PC-9 (cell line): ENCODE data around the gene KASH5.

ENCODE experiments used
- EZH2 ChIP-seq: fragments of 200-600 bp; sonication (generic); IDR thresholded peaks from 2 replicates; pipeline ENCODE4 v1.8.0; 2017; ENCODE audit warnings: antibody characterized with exemption, low read depth
- TF ChIP-seq, protein P1 (sequence below): fragments of 200-600 bp; sonication (generic); conservative IDR thresholded peaks from 2 replicates; pipeline ENCODE4 v1.6.1; 2017; ENCODE audit warnings: mixed run types, antibody characterized with exemption, mild to moderate bottlenecking, moderate library complexity

DNA sequence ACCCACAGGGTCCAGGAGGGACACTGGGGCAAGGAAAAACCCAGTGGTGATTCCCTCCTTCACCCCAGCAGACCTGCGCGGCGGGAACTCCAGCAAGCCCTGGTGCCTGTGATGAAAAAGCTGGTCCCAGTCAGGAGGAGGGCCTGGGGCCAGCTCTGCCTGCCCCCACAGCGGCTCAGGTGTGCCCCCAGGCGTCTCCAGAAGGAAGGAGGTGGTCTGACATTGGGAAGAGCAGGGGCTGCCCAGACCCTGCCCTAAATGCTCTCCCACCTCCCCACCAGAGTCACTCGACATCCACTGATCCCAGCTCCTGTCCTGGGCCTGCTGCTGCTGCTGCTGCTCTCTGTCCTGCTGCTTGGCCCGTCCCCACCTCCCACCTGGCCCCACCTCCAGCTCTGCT is 29.0 kb downstream of the KASH5 start:
- TF ChIP-seq, protein P1, sequence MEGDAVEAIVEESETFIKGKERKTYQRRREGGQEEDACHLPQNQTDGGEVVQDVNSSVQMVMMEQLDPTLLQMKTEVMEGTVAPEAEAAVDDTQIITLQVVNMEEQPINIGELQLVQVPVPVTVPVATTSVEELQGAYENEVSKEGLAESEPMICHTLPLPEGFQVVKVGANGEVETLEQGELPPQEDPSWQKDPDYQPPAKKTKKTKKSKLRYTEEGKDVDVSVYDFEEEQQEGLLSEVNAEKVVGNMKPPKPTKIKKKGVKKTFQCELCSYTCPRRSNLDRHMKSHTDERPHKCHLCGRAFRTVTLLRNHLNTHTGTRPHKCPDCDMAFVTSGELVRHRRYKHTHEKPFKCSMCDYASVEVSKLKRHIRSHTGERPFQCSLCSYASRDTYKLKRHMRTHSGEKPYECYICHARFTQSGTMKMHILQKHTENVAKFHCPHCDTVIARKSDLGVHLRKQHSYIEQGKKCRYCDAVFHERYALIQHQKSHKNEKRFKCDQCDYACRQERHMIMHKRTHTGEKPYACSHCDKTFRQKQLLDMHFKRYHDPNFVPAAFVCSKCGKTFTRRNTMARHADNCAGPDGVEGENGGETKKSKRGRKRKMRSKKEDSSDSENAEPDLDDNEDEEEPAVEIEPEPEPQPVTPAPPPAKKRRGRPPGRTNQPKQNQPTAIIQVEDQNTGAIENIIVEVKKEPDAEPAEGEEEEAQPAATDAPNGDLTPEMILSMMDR = no peak
- no peak for TF ChIP-seq EZH2
